ENCODE results near the gene PNKP.

The PNKP gene

DNA sequence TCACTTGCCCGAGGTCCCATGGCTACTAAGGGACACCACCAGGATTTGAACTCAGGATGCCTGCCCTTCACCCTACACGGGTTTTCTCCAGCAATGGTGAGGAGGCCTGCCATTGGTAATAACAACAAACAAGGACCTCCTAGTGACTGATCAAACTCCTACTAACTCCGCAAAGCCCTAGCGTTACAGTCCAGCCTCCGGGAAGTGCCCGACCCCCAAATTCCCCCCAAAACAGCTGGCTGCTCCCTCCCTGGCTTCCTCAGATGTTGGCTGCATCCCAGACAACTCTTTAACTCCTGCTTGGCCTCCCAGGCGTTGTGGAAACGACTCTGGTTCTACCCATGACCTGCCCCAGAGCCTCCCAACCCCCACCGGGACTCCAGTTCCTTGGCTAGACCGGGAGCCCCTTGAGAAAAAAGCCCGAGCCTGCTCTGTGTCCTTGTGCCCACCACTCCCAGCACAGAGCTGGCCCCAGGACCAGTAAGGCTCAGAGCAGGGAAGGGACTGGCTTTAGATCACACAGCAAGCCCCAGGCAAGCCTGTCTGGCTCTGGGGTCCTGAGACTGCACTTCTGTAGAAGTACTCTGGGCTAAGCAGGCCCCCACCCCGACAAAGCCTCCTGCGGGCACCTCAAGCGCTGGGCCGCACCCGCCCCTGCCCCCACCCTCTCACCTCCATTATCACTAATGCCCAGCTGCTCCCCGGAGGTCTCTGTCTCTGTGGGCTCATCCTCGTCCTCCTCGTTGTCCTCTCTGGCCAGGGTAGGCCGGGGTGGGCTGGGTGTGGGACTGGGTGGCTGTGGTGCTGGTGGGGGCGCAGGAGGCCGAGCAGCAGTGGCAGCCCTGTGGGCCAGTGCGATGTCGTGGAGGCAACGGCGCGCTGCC is 5.1 kb upstream of the PNKP start:
- DNase-seq (no peak), ATAC-seq (no peak)
- no peaks in the 10 kb centered on the region for H3K27me3 Mint-ChIP-seq
- no peak overlapping the region for H3K27ac Mint-ChIP-seq
- peaks cover 33% of the 10 kb centered on the region for H3K4me1 Mint-ChIP-seq
- no peak overlapping the region for H3K4me3 Mint-ChIP-seq
- no peaks in the 10 kb centered on the region for H3K9me3 Mint-ChIP-seq

- H3K4me1 Mint-ChIP-seq = peaks cover 38% of the 10 kb centered on the region
- DNase-seq (no peak), ATAC-seq (no peak)
- no peak overlapping the region for H3K27ac Mint-ChIP-seq
- H3K9me3 Mint-ChIP-seq = no peaks in the 10 kb centered on the region
- no peaks in the 10 kb centered on the region for H3K27me3 Mint-ChIP-seq
- no peak overlapping the region for H3K4me3 Mint-ChIP-seq
Measured at GRCh38 chr19:49871349-49871985, 4.1 kb upstream of the PNKP start.

- no peak for DNase-seq
- H3K27me3 Mint-ChIP-seq = no peaks in the 10 kb centered on the region
- H3K4me1 Mint-ChIP-seq = peaks cover 43% of the 10 kb centered on the region
- no peak for ATAC-seq
- H3K9me3 Mint-ChIP-seq = no peaks in the 10 kb centered on the region
- no peak overlapping the region for H3K4me3 Mint-ChIP-seq
- peak overlapping the region in 1 of 2 donors; percentile 54 for H3K27ac Mint-ChIP-seq
Measured at GRCh38 chr19:49870309-49870901, 3.0 kb upstream of the PNKP start.

DNA sequence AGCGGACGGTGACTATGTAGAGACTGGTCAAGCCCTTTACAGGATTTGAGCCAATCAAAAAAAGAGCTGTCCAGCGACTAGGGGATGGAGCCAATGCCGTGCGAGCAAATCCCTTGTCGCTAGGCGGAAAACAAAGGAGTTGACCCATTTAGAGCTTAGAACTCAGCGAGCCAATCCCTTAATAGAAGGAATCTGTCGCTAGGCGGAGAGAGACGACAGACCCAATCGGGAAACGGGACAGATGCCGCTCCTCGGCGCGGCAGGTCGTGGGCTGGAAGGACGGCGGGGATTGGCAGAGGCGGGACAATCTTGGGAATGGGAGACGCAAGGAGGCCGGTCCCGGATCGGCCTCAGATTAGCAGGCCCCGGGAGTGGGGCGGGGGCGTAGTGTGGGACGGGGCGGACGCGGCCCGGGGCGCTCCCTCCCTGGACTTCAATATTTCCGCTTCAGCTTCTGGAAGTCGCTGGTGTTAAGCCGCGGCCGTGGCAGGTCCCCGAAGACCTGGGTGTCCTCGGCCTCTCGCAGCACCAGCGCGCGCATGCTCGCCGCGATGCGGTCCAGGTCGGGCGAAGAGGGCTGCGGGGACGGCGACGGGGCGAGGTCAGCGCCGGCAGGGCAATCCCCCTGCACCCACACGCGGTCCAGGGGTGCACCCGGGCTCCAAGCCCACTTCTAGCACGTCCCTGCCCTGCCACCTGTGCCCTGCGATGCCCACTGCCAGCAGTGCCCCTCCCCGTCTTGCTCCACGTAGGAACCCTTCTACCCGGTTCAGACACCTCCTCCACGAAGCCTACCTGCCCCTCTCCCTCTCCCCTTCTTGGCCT is 2.3 kb upstream of the PNKP start:
- DNase-seq (peak; percentile 88 to 95), ATAC-seq (peak; percentile 83)
- Mint-ChIP-seq H3K27ac (peak overlapping the region in 1 of 2 donors; percentile 54), H3K4me1 (peaks cover 43% of the 10 kb centered on the region), H3K4me3 (no peak overlapping the region), H3K9me3 (no peaks in the 10 kb centered on the region), H3K27me3 (no peaks in the 10 kb centered on the region)

DNA sequence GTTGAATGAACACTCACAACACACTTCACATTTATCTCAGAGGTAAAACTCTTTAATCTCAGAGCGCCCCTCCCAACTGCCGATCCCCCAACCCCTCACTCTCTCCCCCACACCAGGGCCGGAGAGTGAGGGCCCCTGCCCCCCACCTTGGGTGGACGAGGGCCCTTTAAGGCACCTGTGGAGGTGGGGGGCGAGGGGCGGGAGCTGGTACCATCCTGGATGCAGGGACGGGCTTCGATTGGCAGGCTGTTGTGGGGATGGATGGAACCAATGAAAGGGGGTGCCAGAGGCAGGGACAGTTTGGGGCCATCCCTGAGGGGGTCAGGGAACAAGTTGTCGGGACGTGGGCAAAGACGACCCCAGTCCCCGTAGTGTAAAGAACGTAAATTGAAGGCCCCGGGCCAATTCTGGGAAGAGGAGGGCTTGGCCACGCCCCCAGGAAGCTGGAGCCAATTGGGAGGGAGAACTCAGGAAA is 1.7 kb upstream of the PNKP start:
- Mint-ChIP-seq H3K4me1 (peaks cover 44% of the 10 kb centered on the region), H3K27me3 (no peaks in the 10 kb centered on the region), H3K9me3 (no peaks in the 10 kb centered on the region), H3K27ac (no peak overlapping the region), H3K4me3 (no peak overlapping the region)
- ATAC-seq = peak; percentile 47
- DNase-seq = no peak

GRCh38 chr19:49864890-49865289 is 2.5 kb downstream of the PNKP start:
- Mint-ChIP-seq H3K9me3 (no peaks in the 10 kb centered on the region), H3K27ac (peak overlapping the region in 1 of 2 donors; percentile 63), H3K27me3 (no peaks in the 10 kb centered on the region), H3K4me1 (peaks cover 43% of the 10 kb centered on the region), H3K4me3 (no peak overlapping the region)
- DNase-seq = no peak
- no peak for ATAC-seq

- peaks cover 43% of the 10 kb centered on the region for H3K4me1 Mint-ChIP-seq
Measured at GRCh38 chr19:49863935-49864320, 3.4 kb downstream of the PNKP start.

DNA sequence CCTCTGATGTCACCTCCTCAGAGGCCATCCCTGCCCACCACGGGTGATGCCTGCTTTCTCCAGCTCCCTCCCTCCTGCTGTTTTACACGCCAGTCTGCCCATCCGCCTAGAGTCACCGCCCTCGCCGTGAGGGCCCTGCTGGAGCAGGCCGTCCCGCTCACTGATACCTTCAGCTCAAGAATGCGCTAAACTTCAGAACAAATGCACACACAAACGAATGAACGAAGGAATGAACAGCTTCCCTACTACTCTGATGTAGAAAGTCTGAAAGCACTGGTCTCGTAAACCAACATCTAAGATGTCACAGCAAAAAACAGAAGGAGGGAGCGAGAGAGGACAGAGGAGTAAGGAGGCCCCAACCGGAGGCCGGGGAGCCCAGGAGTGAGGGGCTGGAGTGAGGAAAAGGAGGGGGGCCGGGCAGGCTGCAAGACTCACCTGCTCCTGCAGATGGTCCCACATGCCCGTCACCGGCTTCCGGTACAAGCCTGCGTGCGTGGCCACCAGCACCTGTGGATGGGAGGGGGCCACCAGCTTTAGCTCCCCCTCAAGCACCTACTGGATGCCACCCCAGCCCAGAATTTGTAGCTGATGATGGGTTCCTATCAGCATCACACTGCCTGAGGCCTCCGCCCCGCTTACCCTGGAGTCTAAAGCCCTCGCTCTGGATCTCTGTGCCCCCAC is 4.0 kb downstream of the PNKP start:
- H3K27ac Mint-ChIP-seq = no peak overlapping the region
- no peaks in the 10 kb centered on the region for H3K9me3 Mint-ChIP-seq
- ATAC-seq (no peak), DNase-seq (no peak)
- H3K27me3 Mint-ChIP-seq = no peaks in the 10 kb centered on the region
- H3K4me3 Mint-ChIP-seq = no peak overlapping the region
- H3K4me1 Mint-ChIP-seq = peaks cover 43% of the 10 kb centered on the region

More at GRCh38 chr19:49863935-49864320, 3.4 kb downstream of the PNKP start:
- DNase-seq (no peak), ATAC-seq (no peak)
- Mint-ChIP-seq H3K4me3 (no peak overlapping the region), H3K27me3 (no peaks in the 10 kb centered on the region), H3K27ac (no peak overlapping the region), H3K9me3 (no peaks in the 10 kb centered on the region)

DNA sequence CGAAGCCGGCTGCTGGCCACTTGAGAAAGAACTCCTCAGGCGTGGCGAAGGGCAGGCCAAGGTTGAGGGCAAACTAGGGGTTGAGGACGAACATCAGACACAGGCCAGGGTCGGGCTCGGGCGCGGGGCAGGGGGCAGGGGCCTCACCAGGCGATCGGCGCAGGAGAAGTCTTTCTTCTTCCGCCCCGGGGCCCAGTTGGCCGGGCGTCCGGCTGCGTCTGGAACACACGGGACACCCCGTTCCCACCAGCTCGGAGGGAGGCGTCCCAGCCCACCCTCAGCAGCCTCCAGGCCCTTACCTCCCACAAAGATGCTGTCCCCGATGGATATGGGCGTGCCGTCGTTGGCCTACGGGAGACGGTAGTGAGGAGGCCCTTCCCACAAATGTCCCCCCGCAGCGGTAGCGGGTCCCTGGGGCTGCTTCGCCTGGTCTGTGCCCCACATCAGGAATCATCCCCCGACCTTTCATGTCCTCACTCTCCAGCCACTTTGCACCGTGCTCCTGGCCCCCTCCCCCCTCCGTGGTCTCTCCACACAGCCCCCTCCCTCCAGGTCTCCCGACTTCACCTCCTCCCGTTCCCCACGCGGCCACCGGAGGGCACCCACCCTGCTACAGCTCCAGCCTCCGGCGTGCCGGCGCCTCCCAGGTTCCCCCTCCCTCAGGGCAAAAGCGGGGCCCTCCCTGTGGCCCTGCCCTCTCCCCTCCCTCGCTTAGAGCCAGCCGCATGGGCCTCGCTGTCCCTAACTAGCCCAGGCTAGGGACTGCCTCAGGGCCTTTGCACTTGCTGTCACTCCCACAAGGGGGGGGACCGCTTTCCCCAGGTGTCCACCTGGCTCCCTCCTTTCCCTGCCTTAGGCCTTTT is 4.8 kb downstream of the PNKP start:
- ATAC-seq (no peak), DNase-seq (no peak)
- H3K4me1 Mint-ChIP-seq = peaks cover 43% of the 10 kb centered on the region
- no peak overlapping the region for H3K4me3 Mint-ChIP-seq
- H3K9me3 Mint-ChIP-seq = no peaks in the 10 kb centered on the region
- no peaks in the 10 kb centered on the region for H3K27me3 Mint-ChIP-seq
- peak overlapping the region in 1 of 2 donors; percentile 80 for H3K27ac Mint-ChIP-seq

GRCh38 chr19:49861541-49862378 is 5.6 kb downstream of the PNKP start:
- Mint-ChIP-seq H3K27ac (no peak overlapping the region), H3K4me1 (peaks cover 40% of the 10 kb centered on the region), H3K4me3 (no peak overlapping the region), H3K9me3 (no peaks in the 10 kb centered on the region), H3K27me3 (no peaks in the 10 kb centered on the region)
- ATAC-seq (peak; percentile 18), DNase-seq (no peak)

- H3K9me3 Mint-ChIP-seq = no peaks in the 10 kb centered on the region
- DNase-seq (no peak), ATAC-seq (no peak)
- peaks cover 34% of the 10 kb centered on the region for H3K4me1 Mint-ChIP-seq
- no peak overlapping the region for H3K4me3 Mint-ChIP-seq
- H3K27ac Mint-ChIP-seq = no peak overlapping the region
- no peaks in the 10 kb centered on the region for H3K27me3 Mint-ChIP-seq
Measured at GRCh38 chr19:49861107-49861506, 6.3 kb downstream of the PNKP start.

DNA sequence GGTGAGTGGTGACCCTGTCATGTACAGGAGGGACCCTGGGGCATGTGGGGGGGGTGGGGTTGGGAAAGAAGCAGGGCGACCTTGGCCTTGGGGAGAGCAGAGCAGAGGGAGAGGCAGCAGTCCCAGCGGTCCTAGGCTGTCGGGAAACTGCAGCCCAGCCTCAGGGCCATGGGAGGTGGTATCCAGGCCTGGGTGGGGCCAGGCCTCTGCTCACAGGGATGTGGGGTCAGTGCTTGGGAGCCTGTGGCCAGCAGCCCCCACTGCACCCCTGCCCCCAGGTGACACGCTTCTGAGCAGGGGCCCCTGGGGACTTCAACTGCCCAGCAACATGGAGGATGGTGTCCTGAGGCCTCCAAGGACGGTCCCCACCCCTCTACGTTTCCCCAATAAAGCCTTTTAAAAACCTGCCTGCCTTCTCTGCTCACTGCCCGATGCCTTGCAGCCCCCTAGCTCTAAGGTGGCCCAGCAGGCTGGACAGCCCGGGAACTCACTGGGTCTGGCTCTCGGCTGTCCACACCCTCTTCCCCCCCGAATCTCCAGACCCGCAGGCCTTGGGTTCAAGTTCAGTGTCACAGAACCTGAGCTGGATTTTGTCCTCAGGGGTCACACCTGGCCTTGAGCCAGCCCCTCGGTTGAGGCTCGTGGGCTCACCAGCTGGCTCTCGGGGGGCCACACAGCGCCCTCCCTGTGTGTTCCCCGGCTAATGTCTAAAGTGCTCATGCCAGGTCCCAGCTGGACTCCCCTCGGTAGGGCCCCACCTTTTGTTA is 6.9 kb downstream of the PNKP start:
- no peak for DNase-seq
- Mint-ChIP-seq H3K27ac (peak overlapping the region in 1 of 2 donors; percentile 63), H3K4me3 (no peak overlapping the region), H3K9me3 (no peaks in the 10 kb centered on the region), H3K4me1 (peaks cover 30% of the 10 kb centered on the region), H3K27me3 (no peaks in the 10 kb centered on the region)
- ATAC-seq = no peak

Measured in stimulated activated naive CD8-positive, alpha-beta T cell treated with anti-CD3 and anti-CD28 coated beads, Interleukin-15, amount 100 ng/mL, for 72 hours (primary cell).